Measurements from ENCODE around the gene POLL.

DNA sequence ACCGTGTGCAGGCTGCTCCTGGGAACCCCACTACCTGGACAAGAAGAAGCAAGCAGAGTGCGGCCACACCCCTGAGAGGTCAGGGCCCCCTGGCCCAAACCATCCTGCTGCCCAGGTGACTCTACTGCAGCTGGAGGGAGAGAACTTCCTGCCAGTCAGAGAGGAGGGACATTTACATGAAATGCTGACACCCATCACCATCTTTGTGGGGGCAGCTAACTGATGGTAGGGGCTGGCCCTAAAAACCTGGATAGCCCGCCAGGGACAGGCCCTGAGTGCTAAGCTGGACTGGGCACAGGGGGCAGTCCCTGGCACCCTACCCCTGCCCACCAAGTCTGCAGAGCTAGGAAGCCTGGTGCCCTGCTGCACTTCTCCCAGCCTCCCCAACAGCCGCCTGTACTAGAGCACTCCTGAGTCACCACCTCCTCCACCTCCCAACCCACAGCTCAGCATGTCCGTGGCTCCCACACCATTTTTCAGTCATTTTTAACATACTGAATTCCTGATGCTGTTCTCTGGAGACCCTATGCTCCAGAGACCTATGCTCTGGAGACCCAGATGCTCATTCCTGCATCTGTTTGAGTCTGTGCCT lies 27.6 kb upstream of the POLL start:
- TF ChIP-seq POLR2A (IDR thresholded peaks at IDR 0.05), result no peak
- TF ChIP-seq, protein P1, sequence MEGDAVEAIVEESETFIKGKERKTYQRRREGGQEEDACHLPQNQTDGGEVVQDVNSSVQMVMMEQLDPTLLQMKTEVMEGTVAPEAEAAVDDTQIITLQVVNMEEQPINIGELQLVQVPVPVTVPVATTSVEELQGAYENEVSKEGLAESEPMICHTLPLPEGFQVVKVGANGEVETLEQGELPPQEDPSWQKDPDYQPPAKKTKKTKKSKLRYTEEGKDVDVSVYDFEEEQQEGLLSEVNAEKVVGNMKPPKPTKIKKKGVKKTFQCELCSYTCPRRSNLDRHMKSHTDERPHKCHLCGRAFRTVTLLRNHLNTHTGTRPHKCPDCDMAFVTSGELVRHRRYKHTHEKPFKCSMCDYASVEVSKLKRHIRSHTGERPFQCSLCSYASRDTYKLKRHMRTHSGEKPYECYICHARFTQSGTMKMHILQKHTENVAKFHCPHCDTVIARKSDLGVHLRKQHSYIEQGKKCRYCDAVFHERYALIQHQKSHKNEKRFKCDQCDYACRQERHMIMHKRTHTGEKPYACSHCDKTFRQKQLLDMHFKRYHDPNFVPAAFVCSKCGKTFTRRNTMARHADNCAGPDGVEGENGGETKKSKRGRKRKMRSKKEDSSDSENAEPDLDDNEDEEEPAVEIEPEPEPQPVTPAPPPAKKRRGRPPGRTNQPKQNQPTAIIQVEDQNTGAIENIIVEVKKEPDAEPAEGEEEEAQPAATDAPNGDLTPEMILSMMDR (IDR thresholded peaks at IDR 0.05), result no peak
- TF ChIP-seq POLR2AphosphoS5 (IDR thresholded peaks at IDR 0.05), result no peak
- TF ChIP-seq EP300 (IDR thresholded peaks at IDR 0.05; ENCODE audit: low read depth), result no peak

Data from transverse colon (tissue), 4 donors.